ENCODE measurements around the gene ABHD16B.
"Not testable (repeated sequence)": the region's sequence is repeated elsewhere in the genome, so short reads cannot be mapped to it uniquely, and the experiment has no call there.

The ABHD16B gene

GRCh38 chr20:63843222-63843621 is 18.1 kb upstream of the ABHD16B start:
- no peak for TF ChIP-seq POLR2A (IDR thresholded peaks at IDR 0.05; ENCODE audit: low read length)
- no peak for TF ChIP-seq GATA1 (IDR thresholded peaks at IDR 0.05; ENCODE audit: low read depth, low read length)
- DNase-seq = no peak

- TF ChIP-seq POLR2A (IDR thresholded peaks at IDR 0.05; ENCODE audit: low read length) = no peak
- no peak for TF ChIP-seq GATA1 (IDR thresholded peaks at IDR 0.05; ENCODE audit: low read depth, low read length)
Measured at GRCh38 chr20:63843778-63844177, 17.5 kb upstream of the ABHD16B start.

GRCh38 chr20:63844511-63844991 is 16.7 kb upstream of the ABHD16B start:
- no peak for DNase-seq
- no peak for TF ChIP-seq POLR2A (IDR thresholded peaks at IDR 0.05; ENCODE audit: low read length)
- TF ChIP-seq GATA1 (IDR thresholded peaks at IDR 0.05; ENCODE audit: low read depth, low read length) = no peak

More at GRCh38 chr20:63843778-63844177, 17.5 kb upstream of the ABHD16B start:
- no peak for DNase-seq

- DNase-seq = no peak
- TF ChIP-seq POLR2A (IDR thresholded peaks at IDR 0.05; ENCODE audit: low read length) = no peak
Measured at GRCh38 chr20:63846128-63846771, 15.0 kb upstream of the ABHD16B start.

- TF ChIP-seq GATA1 (IDR thresholded peaks at IDR 0.05; ENCODE audit: low read depth, low read length) (no peak), POLR2A (IDR thresholded peaks at IDR 0.05; ENCODE audit: low read length) (no peak)
- no peak for DNase-seq
Measured at GRCh38 chr20:63846888-63847236, 14.4 kb upstream of the ABHD16B start.

GRCh38 chr20:63847237-63848002 is 13.9 kb upstream of the ABHD16B start:
- no peak for DNase-seq

DNA sequence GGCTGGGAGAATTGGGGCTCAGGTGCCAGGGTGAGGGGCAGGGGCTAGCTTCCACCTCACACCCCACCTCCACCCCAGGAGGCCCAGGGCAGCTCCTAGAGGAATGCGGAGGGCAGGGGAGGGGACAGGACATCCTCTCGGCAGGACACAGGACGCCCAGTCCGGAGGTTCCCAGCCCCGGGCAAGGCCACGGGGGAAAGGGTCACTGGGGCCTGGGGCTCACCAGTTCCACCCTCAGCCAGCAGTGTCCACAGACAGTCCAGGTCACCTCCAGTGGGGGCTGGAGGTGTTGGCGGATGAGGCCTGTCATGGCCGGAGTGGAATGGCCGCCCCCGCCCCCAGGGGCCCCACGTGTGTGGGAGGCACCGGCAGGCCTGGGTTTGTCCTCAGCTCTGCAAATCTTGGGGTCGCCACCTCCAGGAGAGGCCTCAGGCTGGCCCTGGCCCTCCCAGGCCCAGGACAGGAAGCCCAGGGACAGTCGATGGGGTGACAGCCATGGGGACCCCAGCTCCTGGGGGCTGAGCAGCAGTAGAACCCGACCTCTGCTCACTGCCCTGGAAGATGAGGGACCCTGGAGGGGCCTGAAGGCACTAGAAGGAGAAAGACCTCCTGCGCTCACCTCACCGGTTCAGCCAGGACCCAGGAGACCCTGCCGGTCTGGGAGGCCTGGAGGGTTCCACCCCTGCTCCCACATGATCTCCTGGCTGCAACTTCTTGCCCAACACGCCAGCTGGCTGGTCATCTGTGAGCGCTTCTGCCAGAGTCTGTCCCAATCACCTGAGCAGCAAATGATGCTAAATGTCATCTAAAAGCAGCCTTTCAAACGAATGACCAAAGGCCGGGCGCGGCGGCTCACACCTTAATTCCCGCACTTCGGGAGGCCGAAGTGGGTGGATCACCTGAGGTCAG is 13.0 kb upstream of the ABHD16B start:
- TF ChIP-seq GATA1 (IDR thresholded peaks at IDR 0.05; ENCODE audit: low read depth, low read length) = no peak
- TF ChIP-seq POLR2A (IDR thresholded peaks at IDR 0.05; ENCODE audit: low read length) = no peak
- no peak for DNase-seq

More at GRCh38 chr20:63847237-63848002, 13.9 kb upstream of the ABHD16B start:
- TF ChIP-seq POLR2A (IDR thresholded peaks at IDR 0.05; ENCODE audit: low read length) = no peak
- TF ChIP-seq GATA1 (IDR thresholded peaks at IDR 0.05; ENCODE audit: low read depth, low read length) = no peak

GRCh38 chr20:63850689-63851547 is 10.4 kb upstream of the ABHD16B start:
- no peak for DNase-seq

GRCh38 chr20:63851548-63851943 is 9.8 kb upstream of the ABHD16B start:
- not testable (repeated sequence) for DNase-seq

More at GRCh38 chr20:63850689-63851547, 10.4 kb upstream of the ABHD16B start:
- no peak for TF ChIP-seq POLR2A (IDR thresholded peaks at IDR 0.05; ENCODE audit: low read length)
- no peak for TF ChIP-seq GATA1 (IDR thresholded peaks at IDR 0.05; ENCODE audit: low read depth, low read length)

- DNase-seq = not testable (repeated sequence)
Measured at GRCh38 chr20:63853733-63854068, 7.6 kb upstream of the ABHD16B start.

GRCh38 chr20:63854069-63854765 is 7.1 kb upstream of the ABHD16B start:
- no peak for DNase-seq
- TF ChIP-seq GATA1 (IDR thresholded peaks at IDR 0.05; ENCODE audit: low read depth, low read length) = no peak

GRCh38 chr20:63854766-63855362 is 6.4 kb upstream of the ABHD16B start:
- TF ChIP-seq GATA1 (IDR thresholded peaks at IDR 0.05; ENCODE audit: low read depth, low read length) = no peak
- no peak for TF ChIP-seq POLR2A (IDR thresholded peaks at IDR 0.05; ENCODE audit: low read length)
- DNase-seq = no peak
